Astrocyte (in vitro differentiated cells and primary cell): Measurements from ENCODE around the gene NHERF2. TPM values are rescaled to one million over a fixed set of nuclear protein-coding genes. Genes with fewer than 3 reads are reported as not detected.

Source experiments
- DNase-seq: peaks from one replicate; pipeline ENCODE4 v3.0.0-alpha.2; 2010; ENCODE audit warnings: low read depth
- FAIRE-seq: peaks from 2 replicates; lab custom pipeline; 2011; peaks lifted over from hg19 to GRCh38; lab: Jason Lieb, UNC
- H2AFZ ChIP-seq: 2 replicates; pipeline ENCODE4 v1.6.0; 2012; ENCODE audit warnings: low read depth, low read length, inconsistent platforms
- H3K27ac ChIP-seq: 2 replicates; pipeline ENCODE4 v1.5.1; 2011; ENCODE audit warnings: low read depth, low read length, inconsistent platforms
- H3K27me3 ChIP-seq: 2 replicates; pipeline ENCODE4 v1.6.0; 2011; ENCODE audit warnings: low read length, inconsistent platforms; ENCODE audit not compliant: insufficient read depth
- H3K36me3 ChIP-seq: 2 replicates; pipeline ENCODE4 v1.5.1; 2011; ENCODE audit warnings: low read length, inconsistent platforms; ENCODE audit not compliant: insufficient read depth
- H3K4me1 ChIP-seq: 2 replicates; pipeline ENCODE4 v1.5.1; 2011; ENCODE audit warnings: low read length, inconsistent platforms; ENCODE audit not compliant: insufficient read depth
- H3K4me2 ChIP-seq: 2 replicates; pipeline ENCODE4 v1.6.0; 2012; ENCODE audit warnings: low read length, inconsistent platforms
- H3K4me3 ChIP-seq: 2 replicates; pipeline ENCODE4 v1.5.1; 2011; ENCODE audit warnings: low read depth, mild to moderate bottlenecking, low read length, inconsistent platforms; ENCODE audit not compliant: insufficient read depth
- H3K79me2 ChIP-seq: 2 replicates; pipeline ENCODE4 v1.6.0; 2012; ENCODE audit warnings: mild to moderate bottlenecking, low read length, inconsistent platforms; ENCODE audit not compliant: insufficient read depth
- H3K9ac ChIP-seq: 2 replicates; pipeline ENCODE4 v1.6.0; 2012; ENCODE audit warnings: mild to moderate bottlenecking, low read length, inconsistent platforms
- H3K9me3 ChIP-seq: 2 replicates; pipeline ENCODE4 v1.5.1; 2012; ENCODE audit warnings: low read depth, mild to moderate bottlenecking, low read length, inconsistent platforms; ENCODE audit not compliant: insufficient read depth
- H4K20me1 ChIP-seq: 2 replicates; pipeline ENCODE4 v1.6.0; 2012; ENCODE audit warnings: low read length, inconsistent platforms; ENCODE audit not compliant: insufficient read depth
- H3K27ac Mint-ChIP-seq: one replicate; pipeline ENCODE4 v1.8.0; 2021; ENCODE audit warnings: mild to moderate bottlenecking, mixed read lengths; ENCODE audit not compliant: unreplicated experiment
- H3K27me3 Mint-ChIP-seq: one replicate; pipeline ENCODE4 v1.8.0; 2021; ENCODE audit warnings: low read depth, mixed read lengths; ENCODE audit not compliant: unreplicated experiment
- H3K36me3 Mint-ChIP-seq: one replicate; pipeline ENCODE4 v1.8.0; 2021; ENCODE audit warnings: low read depth, mixed read lengths; ENCODE audit not compliant: unreplicated experiment
- H3K4me1 Mint-ChIP-seq: one replicate; pipeline ENCODE4 v1.8.0; 2021; ENCODE audit warnings: low read depth, mixed read lengths; ENCODE audit not compliant: unreplicated experiment
- H3K4me3 Mint-ChIP-seq: one replicate; pipeline ENCODE4 v1.8.0; 2021; ENCODE audit warnings: mild to moderate bottlenecking, moderate library complexity, mixed read lengths; ENCODE audit not compliant: unreplicated experiment
- H3K9me3 Mint-ChIP-seq: one replicate; pipeline ENCODE4 v1.8.0; 2021; ENCODE audit warnings: mild to moderate bottlenecking, mixed read lengths; ENCODE audit not compliant: unreplicated experiment
- EZH2 ChIP-seq: IDR thresholded peaks from 2 replicates; pipeline ENCODE4 v1.6.1; 2012; ENCODE audit warnings: mild to moderate bottlenecking, low read length, inconsistent platforms; ENCODE audit not compliant: insufficient read depth
- total RNA-seq: library from RNA; stranded (reverse); gene quantifications from 2 replicates; pipeline ENCODE4 v1.2.1, GENCODE V29; 2021
- TF ChIP-seq, protein P1 (sequence below): IDR thresholded peaks from 2 replicates; pipeline ENCODE4 v1.5.1; 2011; ENCODE audit warnings: low read depth, mild to moderate bottlenecking, inconsistent platforms, low read length, moderate library complexity; ENCODE audit not compliant: insufficient read depth

Gene NHERF2
- total RNA-seq, 1 donor from 2014 or later = 92.5 TPM

DNA sequence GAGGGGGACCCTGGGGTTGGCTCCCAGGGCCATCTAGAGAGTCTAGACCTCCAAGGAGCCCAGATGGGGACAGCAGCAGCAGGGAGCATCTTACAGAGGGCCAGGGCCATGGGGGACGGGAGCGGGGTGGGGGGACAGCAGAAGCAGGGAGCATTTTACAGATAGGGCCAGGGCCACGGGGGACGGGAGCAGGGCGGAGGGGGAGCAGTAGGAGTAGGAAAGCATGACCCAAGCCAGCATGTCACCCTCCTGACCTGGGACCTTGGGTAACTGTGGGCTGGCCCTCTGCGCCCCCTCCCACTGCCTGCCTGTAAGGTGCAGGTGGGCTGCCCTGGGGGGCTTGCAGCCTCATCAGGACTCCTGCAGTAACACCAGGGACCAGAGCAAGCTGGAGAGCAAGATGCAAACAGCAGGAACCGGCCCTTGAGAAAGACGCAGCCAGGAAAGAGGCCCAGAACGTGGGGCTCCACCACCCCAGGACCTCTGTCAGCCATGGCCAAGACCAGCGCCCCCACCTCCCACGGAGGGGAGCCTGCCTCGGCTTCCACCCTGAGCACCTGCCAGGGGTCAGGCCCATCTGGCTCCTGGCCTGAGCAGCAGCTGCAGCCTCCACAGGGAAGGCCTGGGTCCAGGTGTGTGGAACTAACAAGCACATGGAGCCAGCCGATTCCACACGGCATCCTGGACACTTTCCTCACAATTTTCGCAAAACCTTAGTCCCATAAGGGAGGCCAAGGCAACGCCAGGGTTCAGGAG, 19.4 kb upstream of the NHERF2 start:
- no peak overlapping the region for H2AFZ ChIP-seq
- H3K36me3 ChIP-seq = no peaks in the 10 kb centered on the region
- peaks cover 2% of the 10 kb centered on the region for H3K36me3 Mint-ChIP-seq
- H4K20me1 ChIP-seq = peaks cover 67% of the 10 kb centered on the region
- peaks cover 41% of the 10 kb centered on the region for H3K4me1 ChIP-seq
- peak overlapping the region; percentile 100 for H3K4me2 ChIP-seq
- FAIRE-seq (no peak), DNase-seq (no peak)
- peak overlapping the region; percentile 88 for H3K4me3 ChIP-seq
- no peak overlapping the region for H3K27ac Mint-ChIP-seq
- H3K79me2 ChIP-seq = peaks cover 82% of the 10 kb centered on the region
- H3K9me3 ChIP-seq = no peaks in the 10 kb centered on the region
- no peak for TF ChIP-seq EZH2
- TF ChIP-seq, protein P1, sequence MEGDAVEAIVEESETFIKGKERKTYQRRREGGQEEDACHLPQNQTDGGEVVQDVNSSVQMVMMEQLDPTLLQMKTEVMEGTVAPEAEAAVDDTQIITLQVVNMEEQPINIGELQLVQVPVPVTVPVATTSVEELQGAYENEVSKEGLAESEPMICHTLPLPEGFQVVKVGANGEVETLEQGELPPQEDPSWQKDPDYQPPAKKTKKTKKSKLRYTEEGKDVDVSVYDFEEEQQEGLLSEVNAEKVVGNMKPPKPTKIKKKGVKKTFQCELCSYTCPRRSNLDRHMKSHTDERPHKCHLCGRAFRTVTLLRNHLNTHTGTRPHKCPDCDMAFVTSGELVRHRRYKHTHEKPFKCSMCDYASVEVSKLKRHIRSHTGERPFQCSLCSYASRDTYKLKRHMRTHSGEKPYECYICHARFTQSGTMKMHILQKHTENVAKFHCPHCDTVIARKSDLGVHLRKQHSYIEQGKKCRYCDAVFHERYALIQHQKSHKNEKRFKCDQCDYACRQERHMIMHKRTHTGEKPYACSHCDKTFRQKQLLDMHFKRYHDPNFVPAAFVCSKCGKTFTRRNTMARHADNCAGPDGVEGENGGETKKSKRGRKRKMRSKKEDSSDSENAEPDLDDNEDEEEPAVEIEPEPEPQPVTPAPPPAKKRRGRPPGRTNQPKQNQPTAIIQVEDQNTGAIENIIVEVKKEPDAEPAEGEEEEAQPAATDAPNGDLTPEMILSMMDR = no peak
- H3K9me3 Mint-ChIP-seq = no peaks in the 10 kb centered on the region
- no peaks in the 10 kb centered on the region for H3K27me3 ChIP-seq
- no peak overlapping the region for H3K27ac ChIP-seq
- peaks cover 18% of the 10 kb centered on the region for H3K4me1 Mint-ChIP-seq
- peak overlapping the region; percentile 94 for H3K9ac ChIP-seq
- H3K27me3 Mint-ChIP-seq = no peaks in the 10 kb centered on the region
- H3K4me3 Mint-ChIP-seq = peak overlapping the region; percentile 90

DNA sequence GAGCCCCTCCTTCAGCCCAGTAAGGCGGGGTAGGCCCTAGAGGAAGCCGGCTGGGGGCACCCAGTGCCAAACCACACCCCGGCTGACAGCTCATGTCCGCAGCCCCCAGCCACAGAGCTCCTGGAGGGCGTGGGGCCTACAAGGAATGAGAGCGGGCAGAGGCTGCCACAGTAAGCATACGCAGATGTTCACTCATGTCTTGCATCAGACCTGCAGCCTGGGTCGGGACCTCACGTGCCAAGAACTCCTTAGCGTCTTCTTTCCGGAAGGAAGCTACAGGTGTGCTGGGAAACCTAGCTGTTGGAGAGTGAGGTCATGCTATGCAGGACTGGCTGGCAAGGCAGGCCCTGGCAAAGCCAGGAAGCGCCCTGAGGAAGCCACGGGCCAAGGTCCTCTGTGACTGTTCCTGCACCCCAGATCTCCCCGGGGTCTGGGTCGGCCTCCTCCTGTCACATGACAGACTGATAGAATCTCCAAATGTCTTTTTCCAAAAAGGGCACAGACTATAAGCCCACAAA, 18.6 kb upstream of the NHERF2 start:
- Histone ChIP-seq H4K20me1 (peaks cover 61% of the 10 kb centered on the region), H3K4me2 (peak overlapping the region; percentile 100), H3K4me3 (peak overlapping the region; percentile 88), H3K36me3 (no peaks in the 10 kb centered on the region), H3K27me3 (no peaks in the 10 kb centered on the region), H3K9ac (peak overlapping the region; percentile 94), H3K79me2 (peaks cover 74% of the 10 kb centered on the region), H2AFZ (no peak overlapping the region), H3K4me1 (peaks cover 41% of the 10 kb centered on the region), H3K27ac (peak overlapping the region; percentile 33), H3K9me3 (no peaks in the 10 kb centered on the region)
- peak overlapping the region; percentile 74 for H3K27ac Mint-ChIP-seq
- peaks cover 18% of the 10 kb centered on the region for H3K4me1 Mint-ChIP-seq
- FAIRE-seq (no peak), DNase-seq (peak; percentile 57)
- H3K4me3 Mint-ChIP-seq = peak overlapping the region; percentile 90
- H3K36me3 Mint-ChIP-seq = peaks cover 2% of the 10 kb centered on the region
- no peaks in the 10 kb centered on the region for H3K27me3 Mint-ChIP-seq
- TF ChIP-seq EZH2 = no peak
- TF ChIP-seq, protein P1 = no peak
- H3K9me3 Mint-ChIP-seq = no peaks in the 10 kb centered on the region

DNA sequence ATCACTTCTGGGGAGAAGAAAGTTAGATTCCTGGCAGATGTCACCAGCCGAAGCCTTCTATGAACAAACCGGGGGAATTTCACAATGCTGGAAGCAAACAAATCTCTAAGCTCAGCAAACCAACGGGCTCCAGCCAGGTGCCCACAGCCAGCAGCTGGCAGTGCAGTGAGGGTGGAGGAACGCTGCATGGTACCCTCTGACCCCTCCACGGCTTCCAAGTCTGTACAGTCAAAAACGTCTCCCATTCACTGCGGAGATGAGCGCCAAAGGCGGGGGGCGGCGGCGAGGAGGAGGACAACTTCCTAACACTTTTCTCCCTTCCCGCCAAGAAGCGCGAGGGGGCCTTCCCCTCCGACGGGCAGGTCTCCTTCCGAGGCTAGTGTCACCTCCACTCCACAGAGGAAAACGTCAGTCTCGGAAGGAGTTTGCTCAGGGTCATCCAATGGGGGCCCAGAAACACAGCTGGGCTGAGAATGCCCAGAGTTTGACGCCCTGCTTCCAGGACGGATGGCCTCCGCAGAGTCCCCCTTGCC, 18.0 kb upstream of the NHERF2 start:
- H3K36me3 Mint-ChIP-seq = peaks cover 4% of the 10 kb centered on the region
- H3K27ac Mint-ChIP-seq = peak overlapping the region; percentile 74
- peaks cover 54% of the 10 kb centered on the region for H4K20me1 ChIP-seq
- no peaks in the 10 kb centered on the region for H3K27me3 Mint-ChIP-seq
- peaks cover 68% of the 10 kb centered on the region for H3K79me2 ChIP-seq
- FAIRE-seq = no peak
- H3K4me3 Mint-ChIP-seq = peak overlapping the region; percentile 90
- H3K27me3 ChIP-seq = no peaks in the 10 kb centered on the region
- peaks cover 18% of the 10 kb centered on the region for H3K4me1 Mint-ChIP-seq
- no peaks in the 10 kb centered on the region for H3K9me3 ChIP-seq
- no peak overlapping the region for H2AFZ ChIP-seq
- no peaks in the 10 kb centered on the region for H3K9me3 Mint-ChIP-seq
- H3K4me1 ChIP-seq = peaks cover 41% of the 10 kb centered on the region
- peak overlapping the region; percentile 88 for H3K4me3 ChIP-seq
- peak overlapping the region; percentile 100 for H3K4me2 ChIP-seq
- peak overlapping the region; percentile 77 for H3K27ac ChIP-seq
- TF ChIP-seq EZH2 = no peak
- TF ChIP-seq, protein P1 = no peak
- DNase-seq = no peak
- H3K36me3 ChIP-seq = no peaks in the 10 kb centered on the region
- peak overlapping the region; percentile 94 for H3K9ac ChIP-seq
